ENCODE results near the gene ZNF8.
"Not testable (repeated sequence)": the region's sequence is repeated elsewhere in the genome, so short reads cannot be mapped to it uniquely, and the experiment has no call there.

Gene ZNF8

GRCh38 chr19:58278541-58279041 is at the start of gene ZNF8:
ZNF8 (plus strand) TSS chr19:58278955; CDS start chr19:58279082, 127 bp downstream.
- DNase-seq: peak; percentile 88 to 96 (median 90)

GRCh38 chr19:58229255-58229639 is 49.5 kb upstream of the ZNF8 start:
- DNase-seq: peak in 1 of 6 experiments; percentile 16

DNA sequence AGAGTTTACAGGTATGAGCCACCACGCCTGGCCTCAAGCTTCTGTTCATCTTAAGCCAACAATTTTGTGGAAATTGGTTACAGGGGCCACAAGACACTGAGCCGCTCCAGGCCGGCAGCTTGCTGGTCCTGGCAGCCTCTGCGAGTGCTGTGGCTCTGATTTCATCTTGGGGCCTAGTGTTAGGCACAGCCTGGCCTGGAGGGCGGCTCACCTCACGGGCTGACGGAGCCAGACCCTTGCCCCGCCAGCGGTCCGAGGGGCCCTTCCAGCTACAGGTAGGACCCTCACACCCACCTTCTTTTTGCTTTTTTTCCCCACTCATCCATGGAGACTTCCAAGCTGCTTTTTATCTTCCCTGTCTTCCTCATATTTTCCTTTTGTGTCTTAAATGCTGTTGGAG is 41.4 kb upstream of the ZNF8 start:
- DNase-seq: no peak

- no peak for DNase-seq
Observed at GRCh38 chr19:58243351-58243750, 35.4 kb upstream of the ZNF8 start.

- DNase-seq: no peak
Observed at GRCh38 chr19:58248886-58249285, 29.9 kb upstream of the ZNF8 start.

- DNase-seq: no peak
Observed at GRCh38 chr19:58252102-58252685, 26.6 kb upstream of the ZNF8 start.

GRCh38 chr19:58258259-58258658 is 20.5 kb upstream of the ZNF8 start:
- DNase-seq: not testable (repeated sequence)

- no peak for DNase-seq
Observed at GRCh38 chr19:58261600-58261967, 17.2 kb upstream of the ZNF8 start.

- DNase-seq: peak in 1 of 6 experiments; percentile 2
Observed at GRCh38 chr19:58261968-58262921, 16.5 kb upstream of the ZNF8 start.

- DNase-seq: no peak
Observed at GRCh38 chr19:58262922-58263296, 15.8 kb upstream of the ZNF8 start.

DNA sequence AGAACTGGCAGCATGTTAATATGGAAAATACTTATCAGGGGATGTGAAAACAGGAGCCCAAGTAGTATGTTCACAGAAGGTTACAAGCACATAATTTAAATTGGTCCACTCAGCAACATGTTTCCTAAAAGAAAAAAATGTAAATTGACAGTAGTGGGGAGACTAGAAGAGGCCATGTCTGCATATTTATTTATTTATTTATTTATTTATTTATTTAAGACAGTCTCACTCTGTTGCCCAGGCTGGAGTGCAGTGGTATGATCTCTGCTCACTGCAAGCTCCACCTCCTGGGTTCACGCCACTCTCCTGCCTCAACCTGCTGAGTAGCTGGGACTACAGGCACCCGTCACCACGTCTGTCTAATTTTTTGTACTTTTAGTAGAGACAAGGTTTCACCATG is 13.7 kb upstream of the ZNF8 start:
- no peak for DNase-seq

GRCh38 chr19:58268344-58268743 is 10.4 kb upstream of the ZNF8 start:
- DNase-seq: no peak

GRCh38 chr19:58274771-58275201 is 4.0 kb upstream of the ZNF8 start:
- DNase-seq: no peak

- DNase-seq: no peak
Observed at GRCh38 chr19:58275564-58275963, 3.2 kb upstream of the ZNF8 start.

GRCh38 chr19:58277197-58277596 is 1.6 kb upstream of the ZNF8 start:
- no peak for DNase-seq

DNA sequence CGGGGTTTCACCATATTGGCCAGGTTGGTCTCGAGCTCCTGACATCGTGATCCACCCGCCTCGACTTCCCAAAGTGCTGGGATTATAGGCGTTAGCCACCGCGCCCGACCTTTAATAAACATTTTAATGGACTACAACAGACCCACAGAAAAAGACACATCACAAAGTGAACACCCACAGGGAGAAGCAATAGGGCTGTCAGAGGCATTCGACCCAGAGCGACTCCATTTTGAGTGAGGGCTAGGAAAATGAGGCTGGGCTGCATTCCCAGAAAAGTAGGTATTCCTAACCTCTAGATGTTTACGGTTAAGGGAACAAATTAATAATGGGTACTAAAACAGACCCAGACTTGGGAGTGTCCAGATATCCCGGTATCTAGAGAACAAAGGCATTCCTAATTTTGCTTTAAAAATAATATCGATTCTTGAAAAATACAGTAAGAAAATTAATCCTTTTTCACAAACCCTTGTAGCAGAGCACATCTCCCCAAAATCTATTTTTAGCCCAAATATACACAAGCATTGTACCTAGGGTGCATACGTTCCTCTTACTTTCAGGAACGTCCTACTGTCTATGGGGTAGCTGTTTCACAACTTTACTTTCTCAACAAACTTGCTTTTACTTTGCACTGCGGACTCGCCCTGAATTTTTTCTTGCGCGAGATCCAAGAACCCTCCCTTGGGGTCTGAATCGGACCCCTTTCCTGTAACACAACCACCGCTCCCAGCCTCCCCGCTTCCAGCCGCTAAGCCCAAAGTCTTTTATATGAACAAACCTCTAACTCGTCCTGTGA is 811 bp upstream of the ZNF8 start:
- DNase-seq: no peak

GRCh38 chr19:58279042-58279924 is 528 bp downstream of the ZNF8 start:
- peak in 5 of 6 experiments; percentile 16 to 53 (median 28) for DNase-seq

DNA sequence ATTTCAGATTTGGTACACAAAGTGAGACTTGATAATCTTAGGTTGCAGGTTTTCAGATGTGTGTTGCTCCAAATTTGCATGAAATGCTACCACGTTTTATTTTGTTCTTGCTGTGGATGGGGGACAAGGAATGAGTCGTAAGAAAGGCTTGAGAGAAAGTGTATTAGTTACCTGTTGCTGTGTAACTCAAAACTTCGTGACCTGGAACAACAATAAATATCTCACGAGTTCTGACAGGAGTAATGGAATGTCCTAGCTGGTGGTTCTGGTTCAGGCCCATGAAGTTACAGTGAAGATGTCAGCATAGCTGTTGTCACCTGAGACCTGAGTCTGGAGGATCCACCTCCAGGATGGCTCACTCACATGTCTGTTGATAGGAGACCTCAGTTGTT is 1.2 kb downstream of the ZNF8 start:
- no peak for DNase-seq

GRCh38 chr19:58284199-58284598 is 5.4 kb downstream of the ZNF8 start:
- DNase-seq: no peak

DNA sequence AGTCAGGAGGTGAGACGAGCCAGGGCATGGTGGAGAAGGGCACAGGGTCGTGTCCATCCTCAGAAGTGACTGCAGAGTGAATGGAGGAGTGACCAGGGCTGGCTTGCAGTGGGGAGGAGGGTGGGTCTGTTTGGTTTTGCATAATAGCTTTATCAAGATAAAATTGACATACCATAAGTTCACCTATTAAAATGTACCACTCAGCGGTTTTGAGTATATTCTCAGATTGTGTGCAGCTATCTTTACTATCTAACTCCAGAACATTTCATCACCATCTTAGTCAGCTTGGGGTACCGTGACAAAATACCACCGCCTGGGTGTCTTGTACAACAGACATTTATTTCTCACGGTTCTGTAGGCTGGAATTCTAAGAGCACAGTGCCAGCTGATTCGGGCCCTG is 13.2 kb downstream of the ZNF8 start:
- no peak for DNase-seq

DNA sequence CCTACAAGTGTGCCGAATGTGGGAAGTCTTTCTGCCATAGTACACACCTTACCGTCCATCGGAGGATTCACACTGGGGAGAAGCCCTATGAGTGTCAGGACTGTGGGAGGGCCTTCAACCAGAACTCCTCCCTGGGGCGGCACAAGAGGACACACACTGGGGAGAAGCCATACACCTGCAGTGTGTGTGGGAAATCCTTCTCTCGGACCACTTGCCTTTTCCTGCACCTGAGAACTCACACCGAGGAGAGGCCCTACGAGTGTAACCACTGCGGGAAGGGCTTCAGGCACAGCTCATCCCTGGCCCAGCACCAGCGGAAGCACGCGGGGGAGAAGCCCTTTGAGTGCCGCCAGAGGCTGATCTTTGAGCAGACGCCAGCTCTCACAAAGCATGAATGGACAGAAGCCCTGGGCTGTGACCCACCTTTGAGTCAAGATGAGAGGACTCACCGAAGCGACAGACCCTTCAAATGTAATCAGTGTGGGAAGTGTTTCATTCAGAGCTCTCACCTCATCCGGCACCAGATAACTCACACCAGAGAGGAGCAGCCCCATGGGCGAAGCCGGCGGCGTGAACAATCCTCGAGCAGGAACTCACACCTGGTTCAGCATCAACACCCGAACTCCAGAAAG is 16.1 kb downstream of the ZNF8 start:
- no peak for DNase-seq

DNA sequence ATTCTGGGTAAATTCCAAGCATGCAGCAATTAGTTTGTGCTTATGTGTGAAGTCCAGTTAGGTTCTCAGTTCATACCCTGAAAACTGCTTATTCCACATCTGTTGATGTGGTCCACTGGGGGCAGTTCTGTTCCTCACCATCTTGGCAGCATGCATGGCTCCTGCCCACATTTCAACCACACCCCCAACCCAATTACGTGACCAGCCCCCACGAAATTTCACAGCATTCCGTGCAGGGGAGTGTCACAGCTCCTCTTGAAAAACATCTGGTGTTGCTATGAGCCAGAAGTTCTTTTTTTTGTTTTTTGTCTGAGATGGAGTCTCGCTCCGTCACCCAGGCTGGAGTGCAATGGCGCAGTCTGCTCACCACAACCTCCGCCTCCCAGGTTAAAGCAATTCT is 17.3 kb downstream of the ZNF8 start:
- no peak for DNase-seq
